Stimulated activated CD8-positive, alpha-beta memory T cell treated with anti-CD3 and anti-CD28 coated beads, Interleukin-12 subunit alpha, Interleukin-12 subunit beta, amount 100 ng/mL, for 24 hours (primary cell): ENCODE measurements around the gene REEP1.
"Not testable (repeated sequence)": the region's sequence is repeated elsewhere in the genome, so short reads cannot be mapped to it uniquely, and the experiment has no call there.

Source experiments
- DNase-seq: peaks from one replicate; pipeline ENCODE4 v3.0.0-alpha.2; 2020; ENCODE audit errors: extremely low read depth

REEP1 gene

GRCh38 chr2:86283411-86284030 lies 53.9 kb downstream of the REEP1 start:
- DNase-seq, result no peak

- DNase-seq, result no peak
Observed at GRCh38 chr2:86281066-86281700, 56.2 kb downstream of the REEP1 start.

- DNase-seq, result no peak
Observed at GRCh38 chr2:86280191-86280667, 57.2 kb downstream of the REEP1 start.

GRCh38 chr2:86275962-86276361 lies 61.5 kb downstream of the REEP1 start:
- DNase-seq, result no peak

GRCh38 chr2:86275384-86275799 lies 62.0 kb downstream of the REEP1 start:
- DNase-seq, result no peak

GRCh38 chr2:86274918-86275275 lies 62.5 kb downstream of the REEP1 start:
- no peak for DNase-seq

- DNase-seq, result no peak
Observed at GRCh38 chr2:86274265-86274917, 63.0 kb downstream of the REEP1 start.

GRCh38 chr2:86272111-86272510 lies 65.3 kb downstream of the REEP1 start:
- DNase-seq, result no peak

- no peak for DNase-seq
Observed at GRCh38 chr2:86271248-86271647, 66.2 kb downstream of the REEP1 start.

- no peak for DNase-seq
Observed at GRCh38 chr2:86263956-86264355, 73.5 kb downstream of the REEP1 start.

- no peak for DNase-seq
Observed at GRCh38 chr2:86260978-86261377, 76.4 kb downstream of the REEP1 start.

- DNase-seq, result no peak
Observed at GRCh38 chr2:86258106-86258505, 79.3 kb downstream of the REEP1 start.

GRCh38 chr2:86256982-86257381 lies 80.4 kb downstream of the REEP1 start:
- no peak for DNase-seq

GRCh38 chr2:86256300-86256699 lies 81.1 kb downstream of the REEP1 start:
- no peak for DNase-seq

- no peak for DNase-seq
Observed at GRCh38 chr2:86254576-86255538, 82.6 kb downstream of the REEP1 start.

GRCh38 chr2:86253424-86253823 lies 84.0 kb downstream of the REEP1 start:
- DNase-seq, result no peak

- DNase-seq, result no peak
Observed at GRCh38 chr2:86251840-86252266, 85.6 kb downstream of the REEP1 start.

- no peak for DNase-seq
Observed at GRCh38 chr2:86249579-86250391, 87.6 kb downstream of the REEP1 start.

GRCh38 chr2:86249176-86249575 lies 88.2 kb downstream of the REEP1 start:
- no peak for DNase-seq

- not testable (repeated sequence) for DNase-seq
Observed at GRCh38 chr2:86245222-86245621, 92.2 kb downstream of the REEP1 start.

GRCh38 chr2:86244781-86245180 lies 92.6 kb downstream of the REEP1 start:
- DNase-seq, result not testable (repeated sequence)
